GM23338 (cell line): ENCODE results near the gene TCF12.

Source experiments
- EZH2 ChIP-seq: fragments of 200-600 bp; sonication (generic); IDR thresholded peaks from one replicate; pipeline ENCODE4 v1.8.0; 2017; ENCODE audit warnings: antibody characterized with exemption, mild to moderate bottlenecking, low read depth; ENCODE audit not compliant: unreplicated experiment
- JUNB ChIP-seq: IDR thresholded peaks from one replicate; pipeline ENCODE4 v1.6.1; 2016; ENCODE audit warnings: antibody characterized with exemption; ENCODE audit not compliant: unreplicated experiment
- POLR2AphosphoS5 ChIP-seq: IDR thresholded peaks from 2 replicates; pipeline ENCODE4 v1.6.1; 2016; ENCODE audit warnings: antibody characterized with exemption, low read depth
- STAT1 ChIP-seq: IDR thresholded peaks from one replicate; pipeline ENCODE4 v1.6.1; 2016; ENCODE audit warnings: antibody characterized with exemption; ENCODE audit not compliant: unreplicated experiment
- TF ChIP-seq, protein P1 (sequence below), 2 experiments: fragments of 200-600 bp in 1 of 2; sonication (generic) in 1 of 2; conservative IDR thresholded peaks; 2 replicates each; pipeline versions ENCODE4 v1.5.1 to v1.6.1; 2016 to 2017; ENCODE audit warnings: antibody characterized with exemption in 2 of 2, low read depth in 2 of 2, mild to moderate bottlenecking in 2 of 2, moderate library complexity in 1 of 2
- TF ChIP-seq, protein P2 (sequence below): IDR thresholded peaks from 2 replicates; pipeline ENCODE4 v1.6.1; 2016; ENCODE audit warnings: antibody characterized with exemption

DNA sequence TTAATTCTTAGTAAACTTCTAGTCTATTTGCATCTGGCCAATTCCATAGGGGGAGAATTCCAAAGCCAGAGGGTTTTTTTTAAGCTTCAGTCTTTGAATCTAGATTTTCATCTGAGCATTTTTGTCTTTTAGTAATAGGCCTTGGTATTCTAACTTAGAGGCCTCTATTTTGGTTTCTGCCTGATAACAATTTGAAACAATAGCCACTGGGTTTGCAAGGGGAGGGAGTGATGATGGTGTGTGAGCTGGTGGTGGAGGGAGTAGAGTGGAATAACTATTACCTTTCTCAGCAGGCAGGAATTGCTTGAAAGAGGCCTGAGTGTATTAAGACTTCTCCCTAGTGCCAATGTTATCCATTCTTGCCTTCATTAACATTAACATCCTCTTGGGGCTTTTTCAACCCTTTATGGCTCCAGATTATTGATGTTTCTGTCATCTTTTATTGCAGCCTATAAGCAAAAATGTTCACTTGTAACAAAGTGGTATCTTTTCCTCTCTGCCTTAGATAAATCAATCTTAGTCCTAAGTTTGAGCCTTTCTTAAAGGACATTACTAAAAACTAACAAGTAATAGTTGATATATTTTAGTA is 26.5 kb upstream of the TCF12 start:
- TF ChIP-seq, protein P1, sequence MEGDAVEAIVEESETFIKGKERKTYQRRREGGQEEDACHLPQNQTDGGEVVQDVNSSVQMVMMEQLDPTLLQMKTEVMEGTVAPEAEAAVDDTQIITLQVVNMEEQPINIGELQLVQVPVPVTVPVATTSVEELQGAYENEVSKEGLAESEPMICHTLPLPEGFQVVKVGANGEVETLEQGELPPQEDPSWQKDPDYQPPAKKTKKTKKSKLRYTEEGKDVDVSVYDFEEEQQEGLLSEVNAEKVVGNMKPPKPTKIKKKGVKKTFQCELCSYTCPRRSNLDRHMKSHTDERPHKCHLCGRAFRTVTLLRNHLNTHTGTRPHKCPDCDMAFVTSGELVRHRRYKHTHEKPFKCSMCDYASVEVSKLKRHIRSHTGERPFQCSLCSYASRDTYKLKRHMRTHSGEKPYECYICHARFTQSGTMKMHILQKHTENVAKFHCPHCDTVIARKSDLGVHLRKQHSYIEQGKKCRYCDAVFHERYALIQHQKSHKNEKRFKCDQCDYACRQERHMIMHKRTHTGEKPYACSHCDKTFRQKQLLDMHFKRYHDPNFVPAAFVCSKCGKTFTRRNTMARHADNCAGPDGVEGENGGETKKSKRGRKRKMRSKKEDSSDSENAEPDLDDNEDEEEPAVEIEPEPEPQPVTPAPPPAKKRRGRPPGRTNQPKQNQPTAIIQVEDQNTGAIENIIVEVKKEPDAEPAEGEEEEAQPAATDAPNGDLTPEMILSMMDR (conservative IDR thresholded peaks at IDR 0.05; ENCODE audit: low read depth in 2 of 2) = no peak
- no peak for TF ChIP-seq STAT1
- TF ChIP-seq POLR2AphosphoS5 = no peak
- no peak for TF ChIP-seq JUNB
- TF ChIP-seq EZH2 = no peak
- TF ChIP-seq, protein P2, sequence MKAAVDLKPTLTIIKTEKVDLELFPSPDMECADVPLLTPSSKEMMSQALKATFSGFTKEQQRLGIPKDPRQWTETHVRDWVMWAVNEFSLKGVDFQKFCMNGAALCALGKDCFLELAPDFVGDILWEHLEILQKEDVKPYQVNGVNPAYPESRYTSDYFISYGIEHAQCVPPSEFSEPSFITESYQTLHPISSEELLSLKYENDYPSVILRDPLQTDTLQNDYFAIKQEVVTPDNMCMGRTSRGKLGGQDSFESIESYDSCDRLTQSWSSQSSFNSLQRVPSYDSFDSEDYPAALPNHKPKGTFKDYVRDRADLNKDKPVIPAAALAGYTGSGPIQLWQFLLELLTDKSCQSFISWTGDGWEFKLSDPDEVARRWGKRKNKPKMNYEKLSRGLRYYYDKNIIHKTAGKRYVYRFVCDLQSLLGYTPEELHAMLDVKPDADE = no peak
